ENCODE data around the gene PER3.
"Not testable (repeated sequence)": the region's sequence is repeated elsewhere in the genome, so short reads cannot be mapped to it uniquely, and the experiment has no call there.

Gene PER3

GRCh38 chr1:7778133-7778628, 5.9 kb upstream of the PER3 start:
- DNase-seq (ENCODE audit: low read depth in 2 of 2): no peak

- DNase-seq (ENCODE audit: low read depth in 2 of 2): no peak
Measured at GRCh38 chr1:7780976-7781375, 3.1 kb upstream of the PER3 start.

GRCh38 chr1:7781501-7781900, 2.6 kb upstream of the PER3 start:
- DNase-seq (ENCODE audit: low read depth in 2 of 2): no peak

- no peak for DNase-seq (ENCODE audit: low read depth in 2 of 2)
Measured at GRCh38 chr1:7781923-7782495, 2.1 kb upstream of the PER3 start.

DNA sequence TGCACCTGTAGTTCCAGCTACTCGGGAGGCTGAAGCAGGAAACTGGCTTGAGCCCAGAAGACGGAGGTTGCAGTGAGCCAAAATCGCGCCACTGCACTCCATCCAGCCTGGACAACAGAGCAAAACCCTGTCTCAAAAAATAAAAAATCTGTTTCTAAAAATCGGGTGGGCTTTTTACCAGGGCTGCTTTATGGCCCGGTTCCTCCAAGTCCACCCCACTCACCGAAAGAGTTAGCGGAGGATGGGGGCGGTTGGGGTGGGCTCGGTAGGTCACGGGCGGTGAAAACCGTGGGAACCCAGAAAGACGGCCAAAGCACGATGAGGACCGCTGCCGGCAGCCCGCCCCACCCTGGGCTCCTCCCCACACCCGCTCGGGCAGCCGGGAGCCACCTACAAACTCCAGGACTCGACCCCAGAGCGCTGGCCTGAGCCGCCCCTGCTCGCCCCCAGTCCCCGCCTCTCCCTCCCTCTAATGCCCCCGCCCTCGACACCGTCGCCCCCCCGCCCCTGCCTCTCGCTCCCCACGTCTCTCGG, 846 bp upstream of the PER3 start:
- peak in 1 of 2 donors; percentile 24 for DNase-seq (ENCODE audit: low read depth in 2 of 2)

DNA sequence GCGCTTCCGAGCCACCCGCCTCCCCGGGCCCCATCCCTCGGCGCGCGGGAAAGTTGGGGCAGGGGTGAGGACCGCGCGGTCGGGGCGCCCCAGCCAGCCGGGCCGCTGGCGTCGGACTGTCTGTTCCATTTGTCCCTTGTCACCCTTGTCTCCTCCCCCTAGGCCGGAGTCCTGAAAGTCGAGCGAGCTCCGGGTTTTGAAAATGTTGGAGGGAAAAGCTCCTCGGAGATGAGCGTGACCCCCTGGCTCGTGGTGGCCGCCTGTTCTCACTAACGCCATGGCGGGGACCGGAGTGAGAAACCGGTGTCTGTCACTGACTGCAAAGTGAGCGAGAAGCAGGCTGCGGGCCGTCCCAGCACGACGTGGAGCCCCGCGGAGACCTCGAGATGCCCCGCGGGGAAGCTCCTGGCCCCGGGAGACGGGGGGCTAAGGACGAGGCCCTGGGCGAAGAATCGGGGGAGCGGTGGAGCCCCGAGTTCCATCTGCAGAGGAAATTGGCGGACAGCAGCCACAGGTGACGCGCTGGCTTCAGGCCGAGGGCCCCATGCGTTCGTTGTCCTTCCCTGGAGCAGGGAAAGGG, 491 bp downstream of the PER3 start:
- no peak for DNase-seq (ENCODE audit: low read depth in 2 of 2)

- no peak for DNase-seq (ENCODE audit: low read depth in 2 of 2)
Measured at GRCh38 chr1:7785108-7785507, 1.0 kb downstream of the PER3 start.

- DNase-seq (ENCODE audit: low read depth in 2 of 2): no peak
Measured at GRCh38 chr1:7786795-7787194, 2.7 kb downstream of the PER3 start.

GRCh38 chr1:7789828-7790227, 5.7 kb downstream of the PER3 start:
- no peak for DNase-seq (ENCODE audit: low read depth in 2 of 2)

- DNase-seq (ENCODE audit: low read depth in 2 of 2): not testable (repeated sequence)
Measured at GRCh38 chr1:7791027-7791426, 6.9 kb downstream of the PER3 start.

GRCh38 chr1:7795406-7795805, 11.3 kb downstream of the PER3 start:
- DNase-seq (ENCODE audit: low read depth in 2 of 2): no peak

DNA sequence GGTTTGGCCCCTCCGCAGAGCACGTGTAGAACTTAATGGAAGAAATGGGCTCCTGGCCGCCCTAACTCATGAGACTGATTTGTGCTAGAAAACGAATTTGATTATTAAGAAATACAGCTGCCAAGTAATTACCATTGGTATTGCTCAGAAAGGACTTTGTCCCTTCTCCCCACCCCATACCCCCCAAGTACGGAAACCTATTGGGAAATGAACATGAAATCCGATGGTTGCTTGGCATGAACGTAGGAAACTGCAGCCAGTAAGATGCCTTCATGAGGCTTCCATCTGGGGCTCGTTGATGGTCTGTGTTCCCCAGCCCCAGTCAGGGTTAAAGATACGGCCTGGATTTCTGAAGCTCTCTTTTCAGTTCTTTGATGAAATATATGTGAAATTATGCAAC, 21.4 kb downstream of the PER3 start:
- no peak for DNase-seq (ENCODE audit: low read depth in 2 of 2)

- no peak for DNase-seq (ENCODE audit: low read depth in 2 of 2)
Measured at GRCh38 chr1:7808253-7808844, 24.3 kb downstream of the PER3 start.

- no peak for DNase-seq (ENCODE audit: low read depth in 2 of 2)
Measured at GRCh38 chr1:7809742-7810141, 25.7 kb downstream of the PER3 start.

- peak; percentile 19 to 32 for DNase-seq (ENCODE audit: low read depth in 2 of 2)
Measured at GRCh38 chr1:7810395-7810794, 26.3 kb downstream of the PER3 start.

- no peak for DNase-seq (ENCODE audit: low read depth in 2 of 2)
Measured at GRCh38 chr1:7811476-7811875, 27.4 kb downstream of the PER3 start.

- no peak for DNase-seq (ENCODE audit: low read depth in 2 of 2)
Measured at GRCh38 chr1:7813677-7814373, 29.7 kb downstream of the PER3 start.

DNA sequence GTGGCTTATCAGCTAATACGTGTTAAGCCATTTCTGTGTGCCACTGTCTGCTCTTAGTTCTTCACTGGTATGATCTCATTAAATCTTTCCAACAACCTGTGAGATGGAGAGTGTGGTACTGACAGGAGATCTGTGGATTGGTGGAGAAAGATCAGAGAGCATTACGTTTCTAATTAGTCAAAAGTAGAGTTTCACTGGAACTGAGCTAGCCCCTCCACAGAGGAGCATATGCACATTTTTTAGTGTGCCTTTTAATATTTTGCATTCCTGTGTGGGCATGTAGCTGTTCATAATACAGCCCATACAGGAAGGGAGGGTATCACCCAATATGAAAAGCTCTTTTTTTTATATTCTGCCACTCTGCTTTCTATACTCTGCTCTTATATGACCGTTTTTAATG, 37.2 kb downstream of the PER3 start:
- DNase-seq (ENCODE audit: low read depth in 2 of 2): no peak

GRCh38 chr1:7824701-7825100, 40.6 kb downstream of the PER3 start:
- DNase-seq (ENCODE audit: low read depth in 2 of 2): no peak

DNA sequence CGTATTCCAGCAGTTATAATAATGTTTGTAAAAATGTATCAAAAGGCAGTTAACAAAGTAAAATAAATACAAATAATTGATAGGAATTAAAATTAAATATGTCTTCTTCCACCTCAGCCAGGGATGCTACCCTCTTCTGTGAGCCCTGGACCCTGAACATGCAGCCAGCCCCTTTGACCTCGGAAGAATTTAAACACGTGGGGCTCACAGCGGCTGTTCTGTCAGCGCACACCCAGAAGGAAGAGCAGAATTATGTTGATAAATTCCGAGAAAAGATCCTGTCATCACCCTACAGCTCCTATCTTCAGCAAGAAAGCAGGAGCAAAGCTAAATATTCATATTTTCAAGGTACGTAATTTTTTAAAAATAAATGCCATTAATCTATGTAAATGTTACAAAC, 42.3 kb downstream of the PER3 start:
- no peak for DNase-seq (ENCODE audit: low read depth in 2 of 2)

DNA sequence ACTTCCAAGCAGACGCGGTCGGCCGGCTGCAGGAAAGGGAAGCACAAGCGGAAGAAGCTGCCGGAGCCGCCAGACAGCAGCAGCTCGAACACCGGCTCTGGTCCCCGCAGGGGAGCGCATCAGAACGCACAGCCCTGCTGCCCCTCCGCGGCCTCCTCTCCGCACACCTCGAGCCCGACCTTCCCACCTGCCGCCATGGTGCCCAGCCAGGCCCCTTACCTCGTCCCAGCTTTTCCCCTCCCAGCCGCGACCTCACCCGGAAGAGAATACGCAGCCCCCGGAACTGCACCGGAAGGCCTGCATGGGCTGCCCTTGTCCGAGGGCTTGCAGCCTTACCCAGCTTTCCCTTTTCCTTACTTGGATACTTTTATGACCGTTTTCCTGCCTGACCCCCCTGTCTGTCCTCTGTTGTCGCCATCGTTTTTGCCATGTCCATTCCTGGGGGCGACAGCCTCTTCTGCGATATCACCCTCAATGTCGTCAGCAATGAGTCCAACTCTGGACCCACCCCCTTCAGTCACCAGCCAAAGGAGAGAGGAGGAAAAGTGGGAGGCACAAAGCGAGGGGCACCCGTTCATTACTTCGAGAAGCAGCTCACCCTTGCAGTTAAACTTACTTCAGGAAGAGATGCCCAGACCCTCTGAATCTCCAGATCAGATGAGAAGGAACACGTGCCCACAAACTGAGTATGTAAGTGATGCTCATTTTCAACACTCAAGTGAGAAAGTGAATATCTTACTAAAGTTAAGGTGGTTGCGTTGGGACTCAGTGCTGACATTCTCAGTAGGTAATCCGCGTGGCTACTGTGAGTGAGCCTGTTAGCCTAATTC, 43.2 kb downstream of the PER3 start:
- DNase-seq (ENCODE audit: low read depth in 2 of 2): peak; percentile 0 to 11

DNA sequence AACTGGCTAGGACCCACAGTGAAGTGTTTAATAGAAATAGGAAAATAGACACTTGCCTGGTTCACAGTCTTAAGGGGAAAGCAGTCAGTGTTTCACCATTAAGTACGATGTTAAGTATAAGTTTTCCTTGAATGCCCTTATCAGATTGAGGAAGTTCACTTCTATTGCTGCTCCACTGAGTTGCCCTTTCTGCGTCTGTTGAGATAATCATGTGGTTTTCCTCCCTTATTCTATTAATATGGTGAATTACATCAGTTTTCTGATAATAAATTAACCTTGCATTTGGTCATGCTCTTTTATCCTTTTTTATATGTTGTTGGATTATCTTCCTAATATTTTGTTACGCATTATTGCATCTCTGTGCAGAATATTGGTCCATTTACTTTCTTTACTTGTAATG, 47.4 kb downstream of the PER3 start:
- DNase-seq (ENCODE audit: low read depth in 2 of 2): no peak
